Measurements from ENCODE around the gene PLOD1.
"Not testable (repeated sequence)": the region's sequence is repeated elsewhere in the genome, so short reads cannot be mapped to it uniquely, and the experiment has no call there.

The PLOD1 gene

GRCh38 chr1:11912482-11913216, 21.9 kb upstream of the PLOD1 start:
- not testable (repeated sequence) for DNase-seq (ENCODE audit: low spot score)

- DNase-seq (ENCODE audit: low spot score), result no peak
Measured at GRCh38 chr1:11913291-11913690, 21.2 kb upstream of the PLOD1 start.

DNA sequence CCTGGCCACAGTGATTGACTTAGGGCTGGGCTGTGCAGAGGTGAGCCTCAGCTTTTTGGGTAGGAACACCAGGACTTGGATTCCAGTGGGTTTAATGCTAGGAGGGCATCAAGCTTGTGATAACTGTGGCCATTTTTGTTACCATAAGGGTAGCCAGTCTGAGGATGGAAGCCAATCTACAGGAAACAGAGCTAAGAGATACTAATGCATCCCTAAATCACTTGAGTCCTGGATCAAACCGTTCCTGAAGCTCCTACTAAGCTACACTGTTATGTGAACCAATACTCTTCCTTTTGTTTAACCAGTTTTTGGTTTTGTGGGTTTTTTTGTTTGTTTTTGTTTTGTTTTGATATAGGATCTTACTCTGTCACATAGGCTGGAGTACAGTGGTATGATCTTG, 20.5 kb upstream of the PLOD1 start:
- DNase-seq (ENCODE audit: low spot score), result no peak

GRCh38 chr1:11918799-11919519, 15.6 kb upstream of the PLOD1 start:
- no peak for DNase-seq (ENCODE audit: low spot score)

- no peak for DNase-seq (ENCODE audit: low spot score)
Measured at GRCh38 chr1:11919621-11920020, 14.9 kb upstream of the PLOD1 start.

GRCh38 chr1:11920239-11920903, 14.1 kb upstream of the PLOD1 start:
- no peak for DNase-seq (ENCODE audit: low spot score)

DNA sequence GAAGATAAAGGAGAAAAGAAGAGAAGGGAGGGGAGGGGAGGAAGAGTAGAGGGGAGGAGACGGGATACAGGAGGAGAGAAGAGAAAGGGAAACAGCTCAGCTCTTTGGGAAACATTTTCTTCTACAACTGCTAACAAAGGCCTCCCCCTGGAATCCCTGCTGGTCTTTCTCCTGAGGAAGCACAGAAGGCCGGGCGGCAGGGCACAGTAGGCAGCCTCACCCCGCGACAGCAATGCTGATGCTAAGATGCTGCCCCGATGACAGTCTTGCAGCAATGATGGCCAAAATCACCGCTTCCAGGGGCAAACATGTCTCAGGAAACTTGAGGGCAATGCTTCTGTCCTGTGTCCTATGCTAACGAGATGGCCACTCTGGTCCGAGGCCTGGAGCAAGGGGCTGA, 13.5 kb upstream of the PLOD1 start:
- no peak for DNase-seq (ENCODE audit: low spot score)

- DNase-seq (ENCODE audit: low spot score), result no peak
Measured at GRCh38 chr1:11923069-11923826, 11.3 kb upstream of the PLOD1 start.

DNA sequence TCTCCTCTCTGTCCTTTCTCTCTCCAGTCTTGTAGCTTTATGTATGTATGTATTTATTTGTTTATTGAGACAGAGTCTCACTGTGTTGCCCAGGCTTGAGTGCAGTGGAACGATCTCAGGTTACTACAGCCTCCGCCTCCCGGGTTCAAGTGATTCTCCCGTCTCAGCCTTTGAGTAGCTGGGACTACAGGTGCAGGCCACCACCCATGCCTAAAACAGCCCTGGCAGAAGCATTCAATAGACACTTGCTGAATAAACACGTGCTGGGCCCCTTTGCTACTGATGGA, 10.7 kb upstream of the PLOD1 start:
- no peak for DNase-seq (ENCODE audit: low spot score)

DNA sequence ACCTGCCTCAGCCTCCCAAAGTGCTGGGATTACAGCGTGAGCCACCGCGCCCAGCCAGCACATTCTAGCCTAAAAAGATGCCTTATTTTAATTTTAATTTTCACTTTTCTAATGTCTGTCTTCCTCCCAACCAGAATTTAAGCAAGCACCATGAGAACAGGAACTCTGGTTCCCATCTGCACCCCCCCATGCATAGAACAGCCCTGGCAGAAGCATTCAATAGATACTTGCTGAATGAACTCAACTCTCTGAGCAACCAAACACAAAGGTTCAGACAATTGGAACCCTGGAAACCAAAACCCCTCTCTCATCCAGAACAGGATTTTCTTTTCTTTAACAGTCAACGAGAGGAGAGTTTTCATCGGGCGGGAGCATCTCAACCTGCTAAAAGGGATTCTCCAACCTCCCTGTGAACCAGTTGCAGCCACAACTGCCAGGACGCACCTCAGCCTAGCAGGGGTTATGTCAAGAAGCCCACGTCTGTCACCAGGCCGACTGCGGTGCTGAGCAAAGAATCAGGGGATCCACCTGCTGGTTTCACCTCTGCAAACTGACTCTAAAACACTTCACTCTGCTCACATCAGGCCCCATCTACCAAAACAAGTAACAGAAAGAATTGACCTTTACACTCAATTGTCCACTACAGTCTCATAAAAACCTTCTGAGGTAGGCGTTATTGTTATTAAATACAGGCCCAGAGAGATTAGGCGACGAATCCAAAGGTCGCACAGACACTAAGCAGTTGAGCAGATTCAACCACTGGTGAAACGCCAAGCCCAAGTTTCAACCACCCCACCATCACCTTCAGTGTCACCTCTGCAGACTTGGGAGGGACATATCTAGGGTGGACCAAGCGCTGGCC, 10.0 kb upstream of the PLOD1 start:
- DNase-seq (ENCODE audit: low spot score), result no peak

DNA sequence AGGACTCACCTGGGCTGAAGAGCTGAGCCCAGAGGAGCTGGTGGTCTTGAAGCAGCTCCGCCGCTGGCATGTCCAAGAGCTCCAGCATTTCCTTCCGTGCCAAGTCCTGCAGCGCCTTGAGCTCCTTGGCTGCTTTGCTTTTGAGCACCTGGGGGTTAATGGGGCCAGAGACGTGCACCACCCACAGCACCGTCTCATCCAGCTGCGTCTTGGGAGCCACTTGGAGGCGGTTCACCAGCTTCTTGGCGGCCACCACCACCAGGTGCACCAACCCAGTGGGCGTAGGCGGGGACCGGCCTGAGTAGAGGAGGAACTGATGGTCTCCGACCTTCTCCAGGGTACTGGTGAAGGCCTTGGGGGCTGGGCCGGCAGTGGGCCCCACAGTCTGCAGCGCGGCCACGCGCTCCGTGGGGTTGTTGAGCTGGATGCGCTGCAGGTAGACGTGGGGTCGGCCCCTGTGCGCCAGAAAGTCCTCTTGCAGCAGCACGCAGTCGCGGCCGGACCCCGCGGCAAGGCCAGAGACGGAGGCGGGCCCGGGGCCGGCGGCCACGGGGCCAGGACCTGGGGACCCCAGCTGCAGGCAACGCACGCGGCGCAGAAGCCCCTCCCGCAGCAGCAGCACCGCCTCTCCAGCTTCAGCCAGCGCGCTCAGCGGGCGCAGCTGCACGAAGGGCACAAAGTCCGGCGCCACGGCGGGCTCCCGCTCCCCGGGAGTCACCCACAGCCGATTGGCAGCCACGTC, 9.2 kb upstream of the PLOD1 start:
- not testable (repeated sequence) for DNase-seq (ENCODE audit: low spot score)

DNA sequence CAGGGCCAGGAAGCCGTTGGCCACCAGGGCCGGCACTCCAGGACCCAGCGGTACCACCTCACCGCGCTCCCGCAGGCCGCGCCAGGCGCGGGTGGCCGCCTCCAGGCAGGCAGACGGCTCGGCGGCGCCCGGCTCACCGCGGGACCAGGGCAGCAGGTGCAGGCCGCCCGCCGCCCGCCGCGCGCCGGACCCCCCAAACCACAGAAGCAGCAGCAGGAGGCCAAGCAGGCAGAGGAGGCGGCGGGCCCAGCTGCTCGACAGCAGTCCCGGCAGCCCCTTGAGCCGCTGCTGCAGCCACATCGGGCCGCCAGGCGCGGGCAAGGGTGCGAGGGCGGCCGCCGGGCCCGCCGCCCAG, 8.6 kb upstream of the PLOD1 start:
- DNase-seq (ENCODE audit: low spot score), result no peak

GRCh38 chr1:11927866-11928592, 6.5 kb upstream of the PLOD1 start:
- DNase-seq (ENCODE audit: low spot score), result no peak

- no peak for DNase-seq (ENCODE audit: low spot score)
Measured at GRCh38 chr1:11929849-11930248, 4.7 kb upstream of the PLOD1 start.

GRCh38 chr1:11930571-11931445, 3.7 kb upstream of the PLOD1 start:
- DNase-seq (ENCODE audit: low spot score), result no peak

GRCh38 chr1:11931845-11932244, 2.7 kb upstream of the PLOD1 start:
- no peak for DNase-seq (ENCODE audit: low spot score)

DNA sequence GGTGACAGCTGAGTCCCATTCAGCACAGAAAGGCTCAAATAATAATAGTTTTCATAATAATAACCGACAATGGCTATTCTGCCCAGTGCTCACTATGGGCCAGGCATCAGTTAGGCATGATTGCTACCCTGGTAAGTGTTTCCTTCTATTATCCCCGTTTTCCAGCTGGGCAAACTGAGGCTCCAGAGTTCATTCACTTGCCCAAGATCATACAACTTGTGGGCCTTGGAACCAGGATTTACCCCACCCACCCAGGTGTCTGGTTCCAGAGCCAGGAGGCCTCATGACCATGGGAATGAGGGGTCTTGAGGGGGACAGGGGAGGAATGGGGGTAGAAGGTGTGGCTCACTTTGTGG, 518 bp downstream of the PLOD1 start:
- DNase-seq (ENCODE audit: low spot score), result no peak

GRCh38 chr1:11935733-11936132, 1.2 kb downstream of the PLOD1 start:
- not testable (repeated sequence) for DNase-seq (ENCODE audit: low spot score)

DNA sequence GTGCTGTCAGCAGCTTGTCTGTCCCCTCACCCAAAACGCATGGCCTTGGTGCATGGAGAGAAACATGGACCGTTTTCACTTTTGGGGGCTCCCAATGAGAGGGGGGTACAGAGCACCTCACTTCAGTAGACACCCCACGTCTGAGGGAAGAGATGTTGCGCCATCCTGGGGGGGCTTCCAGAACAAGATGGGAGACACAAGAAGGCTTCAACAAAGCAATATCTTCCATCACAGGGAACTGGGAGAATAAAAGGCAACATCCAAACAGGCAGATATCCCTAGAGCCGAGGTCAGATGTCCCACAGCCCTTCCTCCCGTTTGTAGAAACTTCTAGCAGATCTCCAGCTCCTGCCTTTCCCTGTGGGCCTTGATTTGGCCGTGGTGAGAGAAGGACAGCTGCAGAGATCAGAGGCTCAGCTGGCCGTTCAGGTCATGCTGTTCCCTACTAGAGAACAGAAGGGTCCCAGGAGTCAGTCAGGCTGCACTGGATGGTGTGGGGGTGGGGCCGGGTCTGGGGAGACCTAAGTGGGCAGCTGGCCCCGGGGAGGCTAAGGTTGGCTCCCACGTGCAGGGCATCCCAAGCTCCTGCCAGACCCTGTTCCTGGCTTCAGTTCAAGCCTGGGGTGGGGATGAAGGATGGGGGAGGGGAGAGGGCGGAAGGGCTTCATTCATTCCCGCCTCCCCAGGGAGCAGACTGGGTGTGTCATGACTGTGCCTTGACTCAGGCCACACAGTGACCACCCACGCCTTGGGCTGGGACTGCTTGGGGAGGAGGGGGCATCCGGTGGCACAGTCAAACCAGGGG, 4.4 kb downstream of the PLOD1 start:
- DNase-seq (ENCODE audit: low spot score), result no peak
